K562 (cell line): ENCODE results near the gene PRKAG2.

Source experiments
- ARID3A ChIP-seq: IDR thresholded peaks from 2 replicates; pipeline ENCODE4 v1.6.1; 2012; ENCODE audit warnings: low read depth, low read length, improper control_type of control experiment, borderline replicate concordance
- CTCF ChIP-seq, 3 experiments: IDR thresholded peaks in 2 of 3; conservative IDR thresholded peaks in 1 of 3; 2 replicates each; pipeline ENCODE4 v1.5.1; 2011 to 2012; ENCODE audit warnings: low read length in 3 of 3, mild to moderate bottlenecking in 3 of 3, control low read depth in 2 of 3, improper control_type of control experiment in 1 of 3, inconsistent platforms in 1 of 3, low read depth in 1 of 3, mixed read lengths in 1 of 3, moderate library complexity in 1 of 3; ENCODE audit not compliant: insufficient read depth in 2 of 3
- RAD51 ChIP-seq: fragments of 450-650 bp; IDR thresholded peaks from 2 replicates; pipeline ENCODE4 v1.7.1; 2016; ENCODE audit warnings: low read depth, mild to moderate bottlenecking, borderline replicate concordance

GRCh38 chr7:151699928-151700319 lies 177.0 kb downstream of the PRKAG2 start:
- no peak for TF ChIP-seq CTCF (IDR thresholded peaks at IDR 0.05 in 2 of 3, conservative IDR thresholded peaks at IDR 0.05 in 1 of 3; ENCODE audit: insufficient read depth in 2 of 3, low read depth in 1 of 3, low read length in 3 of 3)
- TF ChIP-seq ARID3A: no peak
- TF ChIP-seq RAD51: no peak
